ENCODE measurements around the gene CNTNAP2. TPM values are rescaled to one million over a fixed set of nuclear protein-coding genes. Genes with fewer than 3 reads are reported as not detected.

Gene CNTNAP2
- total and polyA plus RNA-seq, 2 donors from 2014 or later: 0.06 to 0.13 TPM

DNA sequence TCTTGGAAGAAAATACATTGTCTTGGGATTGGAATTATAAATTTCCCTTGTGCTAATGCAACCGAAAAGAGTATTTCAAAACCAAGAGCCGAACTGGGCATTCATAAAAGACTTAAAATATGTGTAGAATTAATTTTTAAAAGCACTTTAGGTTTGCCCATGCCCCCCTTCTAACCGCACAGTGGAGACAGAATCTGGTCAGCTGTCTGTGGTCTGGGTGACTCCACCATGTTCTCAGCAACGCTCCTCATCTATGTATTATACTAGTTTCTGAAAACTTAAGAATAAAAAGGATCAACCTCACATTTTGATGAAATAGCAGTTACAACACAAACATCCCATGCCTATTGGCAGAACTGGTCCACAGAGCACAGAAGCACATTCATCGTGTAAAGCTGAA lies 2281.4 kb downstream of the CNTNAP2 start:
- no peaks in the 10 kb centered on the region for H3K9me3 ChIP-seq (ENCODE audit: control insufficient read depth in 2 of 3, insufficient read depth in 1 of 3, low read length in 3 of 3)
- no peak for TF ChIP-seq CTCF (IDR thresholded peaks at IDR 0.05; ENCODE audit: borderline replicate concordance, extremely low read depth, insufficient read depth)
- no peak overlapping the region for H3K4me3 ChIP-seq (ENCODE audit: low read length in 3 of 3)
- no peak overlapping the region for H3K9ac ChIP-seq (ENCODE audit: low read length in 3 of 3)
- H3K27me3 ChIP-seq (ENCODE audit: control insufficient read depth, insufficient read depth, low read length): no peaks in the 10 kb centered on the region
- no peaks in the 10 kb centered on the region for H3K4me1 ChIP-seq (ENCODE audit: control insufficient read depth in 2 of 3, insufficient read depth in 2 of 3, low read depth in 1 of 3, low read length in 3 of 3)
- FAIRE-seq (no peak), DNase-seq (no peak)
- no peaks in the 10 kb centered on the region for H3K36me3 ChIP-seq (ENCODE audit: control insufficient read depth in 2 of 3, insufficient read depth in 3 of 3, low read length in 3 of 3)
- no peak overlapping the region for H3K27ac ChIP-seq (ENCODE audit: low read depth in 2 of 2, low read length in 2 of 2)
- intact Hi-C loops (cut with DNase I): no loop called here

- no peak overlapping the region for H3K27ac ChIP-seq (ENCODE audit: low read depth in 2 of 2, low read length in 2 of 2)
- DNase-seq (no peak), FAIRE-seq (no peak)
- no peaks in the 10 kb centered on the region for H3K27me3 ChIP-seq (ENCODE audit: control insufficient read depth, insufficient read depth, low read length)
- no peak overlapping the region for H3K4me3 ChIP-seq (ENCODE audit: low read length in 3 of 3)
- no peak for TF ChIP-seq CTCF (IDR thresholded peaks at IDR 0.05; ENCODE audit: borderline replicate concordance, extremely low read depth, insufficient read depth)
- H3K9me3 ChIP-seq (ENCODE audit: control insufficient read depth in 2 of 3, insufficient read depth in 1 of 3, low read length in 3 of 3): no peaks in the 10 kb centered on the region
- H3K36me3 ChIP-seq (ENCODE audit: control insufficient read depth in 2 of 3, insufficient read depth in 3 of 3, low read length in 3 of 3): no peaks in the 10 kb centered on the region
- H3K4me1 ChIP-seq (ENCODE audit: control insufficient read depth in 2 of 3, insufficient read depth in 2 of 3, low read depth in 1 of 3, low read length in 3 of 3): no peaks in the 10 kb centered on the region
- intact Hi-C loops (cut with DNase I): no loop called here
- H3K9ac ChIP-seq (ENCODE audit: low read length in 3 of 3): no peak overlapping the region
Measured at GRCh38 chr7:148398844-148399365, 2282.3 kb downstream of the CNTNAP2 start.

DNA sequence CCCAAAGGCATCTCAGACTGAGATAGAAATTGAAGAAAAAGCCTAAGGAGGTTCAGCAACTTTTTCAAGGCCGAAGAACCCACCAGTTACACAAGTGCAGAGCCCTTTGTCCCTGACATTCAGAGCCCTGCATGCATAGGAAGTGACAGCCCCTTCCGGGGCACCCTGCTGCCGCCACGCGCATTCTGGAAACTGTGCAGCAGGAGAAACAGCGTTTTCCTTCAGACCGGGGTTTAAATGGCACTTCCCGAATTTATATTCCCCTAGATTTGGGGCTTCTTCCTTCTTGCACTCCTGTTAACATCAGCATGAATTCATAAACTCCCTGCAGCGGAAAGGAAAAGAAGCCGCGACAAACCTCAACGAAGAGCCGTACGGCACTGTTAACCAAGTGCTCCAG lies 2283.5 kb downstream of the CNTNAP2 start:
- no peaks in the 10 kb centered on the region for H3K36me3 ChIP-seq (ENCODE audit: control insufficient read depth in 2 of 3, insufficient read depth in 3 of 3, low read length in 3 of 3)
- H3K4me1 ChIP-seq (ENCODE audit: control insufficient read depth in 2 of 3, insufficient read depth in 2 of 3, low read depth in 1 of 3, low read length in 3 of 3): no peaks in the 10 kb centered on the region
- no peak overlapping the region for H3K9ac ChIP-seq (ENCODE audit: low read length in 3 of 3)
- no peak for TF ChIP-seq CTCF (IDR thresholded peaks at IDR 0.05; ENCODE audit: borderline replicate concordance, extremely low read depth, insufficient read depth)
- no peaks in the 10 kb centered on the region for H3K27me3 ChIP-seq (ENCODE audit: control insufficient read depth, insufficient read depth, low read length)
- no peak overlapping the region for H3K27ac ChIP-seq (ENCODE audit: low read depth in 2 of 2, low read length in 2 of 2)
- DNase-seq (no peak), FAIRE-seq (no peak)
- no peaks in the 10 kb centered on the region for H3K9me3 ChIP-seq (ENCODE audit: control insufficient read depth in 2 of 3, insufficient read depth in 1 of 3, low read length in 3 of 3)
- H3K4me3 ChIP-seq (ENCODE audit: low read length in 3 of 3): no peak overlapping the region
- intact Hi-C loops (cut with DNase I): no loop called here

DNA sequence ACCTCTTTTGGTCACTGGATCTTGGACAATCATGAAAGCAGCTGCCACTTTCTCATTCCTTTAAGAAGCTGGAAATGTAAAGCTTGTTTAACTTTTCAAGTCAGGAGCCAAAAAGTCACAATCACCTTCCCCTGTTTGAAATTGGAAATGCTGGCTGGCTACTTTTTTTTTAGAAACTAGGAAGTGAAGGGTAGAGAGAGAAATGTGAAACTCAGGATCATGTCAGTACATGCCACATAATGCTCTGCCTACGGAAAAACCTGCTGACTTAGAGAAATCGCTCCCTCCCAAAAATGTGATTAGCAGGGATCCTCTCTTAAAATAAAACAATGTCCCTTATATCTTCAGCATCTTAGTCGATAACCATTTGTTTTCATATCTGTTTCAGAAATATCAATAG lies 2285.6 kb downstream of the CNTNAP2 start:
- no peak overlapping the region for H3K4me3 ChIP-seq (ENCODE audit: low read length in 3 of 3)
- intact Hi-C loops (cut with DNase I): no loop called here
- no peak overlapping the region for H3K9ac ChIP-seq (ENCODE audit: low read length in 3 of 3)
- TF ChIP-seq CTCF (IDR thresholded peaks at IDR 0.05; ENCODE audit: borderline replicate concordance, extremely low read depth, insufficient read depth): no peak
- H3K27ac ChIP-seq (ENCODE audit: low read depth in 2 of 2, low read length in 2 of 2): no peak overlapping the region
- no peaks in the 10 kb centered on the region for H3K9me3 ChIP-seq (ENCODE audit: control insufficient read depth in 2 of 3, insufficient read depth in 1 of 3, low read length in 3 of 3)
- no peak for DNase-seq
- FAIRE-seq: no peak
- H3K27me3 ChIP-seq (ENCODE audit: control insufficient read depth, insufficient read depth, low read length): no peaks in the 10 kb centered on the region
- H3K4me1 ChIP-seq (ENCODE audit: control insufficient read depth in 2 of 3, insufficient read depth in 2 of 3, low read depth in 1 of 3, low read length in 3 of 3): no peaks in the 10 kb centered on the region
- no peaks in the 10 kb centered on the region for H3K36me3 ChIP-seq (ENCODE audit: control insufficient read depth in 2 of 3, insufficient read depth in 3 of 3, low read length in 3 of 3)
